ENCODE results near the gene OR2C3.

The OR2C3 gene

GRCh38 chr1:247500865-247501264 lies 35.4 kb downstream of the OR2C3 start:
- Histone ChIP-seq H3K4me1 (ENCODE audit: insufficient read depth, low read length, poor library complexity, severe bottlenecking) (no peaks in the 10 kb centered on the region), H3K79me2 (ENCODE audit: insufficient read depth, low read length) (no peaks in the 10 kb centered on the region), H4K20me1 (ENCODE audit: insufficient read depth, low read length, poor library complexity, severe bottlenecking) (no peaks in the 10 kb centered on the region), H3K27me3 (ENCODE audit: insufficient read depth, low read length, poor library complexity, severe bottlenecking) (no peaks in the 10 kb centered on the region), H3F3A (ENCODE audit: low read depth) (no peaks in the 10 kb centered on the region), H3K9ac (ENCODE audit: low read depth, low read length, poor library complexity, severe bottlenecking) (no peak overlapping the region), H3K4me3 (ENCODE audit: low read length, poor library complexity, severe bottlenecking) (no peak overlapping the region), H3K9me2 (replicated peaks; ENCODE audit: low read depth, low read length) (no peaks in the 10 kb centered on the region), H2AFZ (ENCODE audit: low read length) (no peak overlapping the region), H3K36me3 (ENCODE audit: insufficient read depth, low read length) (no peaks in the 10 kb centered on the region), H3K9me3 (ENCODE audit: insufficient read depth, low read depth, low read length) (no peaks in the 10 kb centered on the region), H3K4me2 (ENCODE audit: low read depth, low read length, poor library complexity, severe bottlenecking) (no peak overlapping the region)
- TF ChIP-seq CTCF (conservative IDR thresholded peaks at IDR 0.05; ENCODE audit: low read length) (no peak), EZH2phosphoT487 (IDR thresholded peaks at IDR 0.05; ENCODE audit: borderline replicate concordance) (no peak)

GRCh38 chr1:247496581-247497285 lies 39.5 kb downstream of the OR2C3 start:
- no peaks in the 10 kb centered on the region for H3K9me3 ChIP-seq (ENCODE audit: insufficient read depth, low read depth, low read length)
- H3K4me1 ChIP-seq (ENCODE audit: insufficient read depth, low read length, poor library complexity, severe bottlenecking) = no peaks in the 10 kb centered on the region
- H3K27me3 ChIP-seq (ENCODE audit: insufficient read depth, low read length, poor library complexity, severe bottlenecking) = no peaks in the 10 kb centered on the region
- H3K9me2 ChIP-seq (replicated peaks; ENCODE audit: low read depth, low read length) = no peaks in the 10 kb centered on the region
- H2AFZ ChIP-seq (ENCODE audit: low read length) = no peak overlapping the region
- TF ChIP-seq EZH2phosphoT487 (IDR thresholded peaks at IDR 0.05; ENCODE audit: borderline replicate concordance) (no peak), CTCF (conservative IDR thresholded peaks at IDR 0.05; ENCODE audit: low read length) (no peak)
- H3K4me3 ChIP-seq (ENCODE audit: low read length, poor library complexity, severe bottlenecking) = no peak overlapping the region
- no peaks in the 10 kb centered on the region for H3F3A ChIP-seq (ENCODE audit: low read depth)
- no peaks in the 10 kb centered on the region for H3K36me3 ChIP-seq (ENCODE audit: insufficient read depth, low read length)
- H3K9ac ChIP-seq (ENCODE audit: low read depth, low read length, poor library complexity, severe bottlenecking) = no peak overlapping the region
- no peaks in the 10 kb centered on the region for H3K79me2 ChIP-seq (ENCODE audit: insufficient read depth, low read length)
- no peaks in the 10 kb centered on the region for H4K20me1 ChIP-seq (ENCODE audit: insufficient read depth, low read length, poor library complexity, severe bottlenecking)
- no peak overlapping the region for H3K4me2 ChIP-seq (ENCODE audit: low read depth, low read length, poor library complexity, severe bottlenecking)

GRCh38 chr1:247494767-247495166 lies 41.5 kb downstream of the OR2C3 start:
- no peaks in the 10 kb centered on the region for H3K27me3 ChIP-seq (ENCODE audit: insufficient read depth, low read length, poor library complexity, severe bottlenecking)
- H3K9me3 ChIP-seq (ENCODE audit: insufficient read depth, low read depth, low read length) = no peaks in the 10 kb centered on the region
- no peak overlapping the region for H3K4me2 ChIP-seq (ENCODE audit: low read depth, low read length, poor library complexity, severe bottlenecking)
- H4K20me1 ChIP-seq (ENCODE audit: insufficient read depth, low read length, poor library complexity, severe bottlenecking) = no peaks in the 10 kb centered on the region
- H3K9ac ChIP-seq (ENCODE audit: low read depth, low read length, poor library complexity, severe bottlenecking) = no peak overlapping the region
- H3K36me3 ChIP-seq (ENCODE audit: insufficient read depth, low read length) = no peaks in the 10 kb centered on the region
- no peaks in the 10 kb centered on the region for H3K9me2 ChIP-seq (replicated peaks; ENCODE audit: low read depth, low read length)
- no peaks in the 10 kb centered on the region for H3F3A ChIP-seq (ENCODE audit: low read depth)
- no peak overlapping the region for H2AFZ ChIP-seq (ENCODE audit: low read length)
- H3K4me1 ChIP-seq (ENCODE audit: insufficient read depth, low read length, poor library complexity, severe bottlenecking) = no peaks in the 10 kb centered on the region
- TF ChIP-seq CTCF (conservative IDR thresholded peaks at IDR 0.05; ENCODE audit: low read length) (no peak), EZH2phosphoT487 (IDR thresholded peaks at IDR 0.05; ENCODE audit: borderline replicate concordance) (no peak)
- H3K79me2 ChIP-seq (ENCODE audit: insufficient read depth, low read length) = no peaks in the 10 kb centered on the region
- no peak overlapping the region for H3K4me3 ChIP-seq (ENCODE audit: low read length, poor library complexity, severe bottlenecking)

Data from Loucy (cell line).